H1 (cell line): Measurements from ENCODE around the gene TFB1M. TPM values are rescaled to one million over a fixed set of nuclear protein-coding genes. Genes with fewer than 3 reads are reported as not detected.

ENCODE experiments used
- BRCA1 ChIP-seq: IDR thresholded peaks from 2 replicates; pipeline ENCODE4 v1.6.1; 2012; ENCODE audit warnings: low read depth, low read length, improper control_type of control experiment
- CHD2 ChIP-seq: IDR thresholded peaks from 2 replicates; pipeline ENCODE4 v1.6.1; 2012; ENCODE audit warnings: low read length, improper control_type of control experiment
- CHD7 ChIP-seq: fragments of 300-600 bp; sonication (generic); IDR thresholded peaks from 2 replicates; pipeline ENCODE4 v1.7.1; 2012; ENCODE audit warnings: low read length, moderate library complexity, mild to moderate bottlenecking, inconsistent platforms; ENCODE audit not compliant: insufficient replicate concordance
- FOSL1 ChIP-seq: IDR thresholded peaks from 2 replicates; pipeline ENCODE4 v1.6.1; 2011; ENCODE audit warnings: mild to moderate bottlenecking, low read depth, low read length, moderate library complexity; ENCODE audit not compliant: insufficient read depth
- MAFK ChIP-seq: IDR thresholded peaks from 2 replicates; pipeline ENCODE4 v1.6.1; 2012; ENCODE audit warnings: low read depth, mild to moderate bottlenecking, improper control_type of control experiment, low read length
- SUZ12 ChIP-seq: fragments of 200-600 bp; sonication (generic); IDR thresholded peaks from 2 replicates; pipeline ENCODE4 v1.6.1; 2012; ENCODE audit warnings: mild to moderate bottlenecking, inconsistent platforms, low read length, moderate library complexity, mixed read lengths
- TAF7 ChIP-seq: optimal IDR thresholded peaks from 2 replicates; pipeline ENCODE3; 2011; ENCODE audit warnings: low read depth, mild to moderate bottlenecking, inconsistent platforms, low read length, moderate library complexity, borderline replicate concordance
- polyA plus RNA-seq, 7 experiments: library from polyadenylated mRNA; depleted of rRNA in 3 of 7; stranded (reverse) in 5 of 7; unstranded in 2 of 7; fragments of >200 nt in 5 of 7; fragments of 200-250 nt in 2 of 7; gene quantifications; 1 replicate in 5 of 7; 2 replicates in 1 of 7; 4 replicates in 1 of 7; pipeline versions ENCODE4 v1.2.1 to v1.2.3, GENCODE V29; 2011 to 2013; ENCODE audit warnings: missing spikeins in 2 of 7, mixed read lengths in 2 of 7
- total RNA-seq: library from RNA; stranded (reverse); fragmentation: NEBNext Ultra II Directional; extraction: Animal tissue kit (Norgen Biotek cat#: 25700); gene quantifications from 2 replicates; pipeline ENCODE4 v1.2.1, GENCODE V29; 2021

Gene TFB1M
- total and polyA plus RNA-seq, 2 of the 8 experiments (the other 6 are each of a cell fraction or from before 2014, with no cell fraction given) = 28.2 to 49.4 TPM

- TF ChIP-seq CHD7 (no peak), CHD2 (no peak), FOSL1 (no peak), TAF7 (no peak), SUZ12 (no peak), MAFK (no peak), BRCA1 (no peak)
These were observed 94.4 kb downstream of the TFB1M start (continued) for GRCh38 chr6:155219858-155220301.
